GM12878 (cell line): Measurements from ENCODE around the gene AP4B1.

ENCODE experiments used
- CBX5 ChIP-seq: sonication (generic); IDR thresholded peaks from 2 replicates; pipeline ENCODE4 v1.6.1; 2016; ENCODE audit warnings: low read depth, moderate library complexity, mild to moderate bottlenecking, inconsistent platforms
- JUND ChIP-seq: IDR thresholded peaks from 2 replicates; pipeline ENCODE4 v1.6.1; 2012; ENCODE audit warnings: low read depth, mild to moderate bottlenecking, low read length, improper control_type of control experiment, moderate library complexity
- NFYA ChIP-seq: IDR thresholded peaks from 2 replicates; pipeline ENCODE4 v1.6.1; 2011; ENCODE audit warnings: low read depth, mild to moderate bottlenecking, low read length, improper control_type of control experiment, borderline replicate concordance
- SRF ChIP-seq, 2 experiments: IDR thresholded peaks; 2 replicates each; pipeline ENCODE4 v1.6.1; 2011; ENCODE audit warnings: low read depth in 2 of 2, low read length in 2 of 2, mild to moderate bottlenecking in 1 of 2, moderate library complexity in 1 of 2
- ZBTB33 ChIP-seq: fragments of 450-650 bp; IDR thresholded peaks from 2 replicates; pipeline ENCODE4 v1.6.1; 2017; ENCODE audit warnings: mild to moderate bottlenecking

GRCh38 chr1:113886417-113887401, 17.9 kb downstream of the AP4B1 start:
- TF ChIP-seq NFYA: no peak
- TF ChIP-seq SRF (IDR thresholded peaks at IDR 0.05; ENCODE audit: low read depth in 2 of 2, low read length in 2 of 2): no peak
- no peak for TF ChIP-seq CBX5
- no peak for TF ChIP-seq JUND
- no peak for TF ChIP-seq ZBTB33
